BLaER1 treated with 17β-estradiol and CSF1 and Interleukin-3, amounts not matched to agents 10 nM and 100 nM (cell line): ENCODE data around the gene LENEP.

Source experiments
- H3K27ac ChIP-seq, 11 experiments: shearing (Covaris generic); formaldehyde crosslinking; 2 replicates each; pipeline ENCODE4 v1.8.1; 2022
- H3K27me3 ChIP-seq, 11 experiments: shearing (Covaris generic); formaldehyde crosslinking; 2 replicates each; pipeline ENCODE4 v1.8.1; 2022
- H3K36me3 ChIP-seq, 11 experiments: shearing (Covaris generic); formaldehyde crosslinking; 2 replicates each; pipeline ENCODE4 v1.8.1; 2022
- H3K4me1 ChIP-seq, 10 experiments: shearing (Covaris generic); formaldehyde crosslinking; 2 replicates each; pipeline ENCODE4 v1.8.1; 2022
- H3K4me2 ChIP-seq, 11 experiments: shearing (Covaris generic); formaldehyde crosslinking; 2 replicates each; pipeline ENCODE4 v1.8.1; 2022
- H3K4me3 ChIP-seq, 10 experiments: shearing (Covaris generic); formaldehyde crosslinking; 2 replicates each; pipeline ENCODE4 v1.8.1; 2022
- H3K9ac ChIP-seq, 11 experiments: shearing (Covaris generic); formaldehyde crosslinking; 2 replicates each; pipeline ENCODE4 v1.8.1; 2022
- H3K9me3 ChIP-seq, 11 experiments: shearing (Covaris generic); formaldehyde crosslinking; replicated peaks in 1 of 11; 2 replicates each; pipeline ENCODE4 v1.8.1; 2022
- H4K20me1 ChIP-seq, 11 experiments: shearing (Covaris generic); formaldehyde crosslinking; 2 replicates each; pipeline ENCODE4 v1.8.1; 2022
- Cebpa-rat ChIP-seq, 11 experiments: shearing (Covaris generic); IDR thresholded peaks; 2 replicates each; pipeline ENCODE4 v1.8.1; 2022

LENEP gene

DNA sequence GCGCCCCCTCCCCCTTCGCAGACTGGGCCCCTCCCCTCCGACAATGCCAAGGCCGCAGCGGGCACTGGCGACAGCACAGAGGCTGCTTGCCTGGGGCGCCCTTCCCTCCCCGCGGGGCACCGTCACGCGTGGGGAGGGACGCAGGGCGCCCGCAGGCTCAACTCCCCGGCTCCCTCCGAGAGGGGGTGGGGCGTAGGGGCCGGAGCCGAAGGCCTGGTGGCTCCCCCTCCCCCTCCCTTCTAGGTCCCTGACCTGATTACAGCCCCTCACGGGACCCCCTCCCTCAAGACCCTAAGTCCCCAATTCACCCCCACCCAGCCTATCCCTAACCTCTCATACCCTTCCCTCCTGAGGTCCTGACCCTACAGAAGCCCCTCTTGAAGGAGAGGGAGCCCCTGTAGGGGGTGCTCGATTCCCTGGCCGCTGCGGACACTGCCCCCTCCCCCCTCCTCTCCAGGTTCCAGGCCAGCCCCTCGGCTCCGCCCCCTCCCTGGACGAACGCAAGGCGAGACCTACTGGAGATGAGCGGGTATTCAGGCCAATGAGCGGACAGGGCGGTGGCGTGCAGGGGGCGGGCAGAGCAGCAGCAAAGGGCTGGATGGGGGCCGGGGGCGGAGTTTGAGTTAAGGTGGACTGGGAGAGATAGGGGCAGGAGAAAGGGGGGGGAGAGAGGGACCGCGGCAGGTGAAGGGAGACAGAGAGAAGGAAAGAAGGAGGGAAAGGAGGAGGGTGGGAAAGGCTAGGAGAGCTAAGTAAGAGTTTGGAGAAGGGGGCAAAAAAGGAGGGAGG, 8.5 kb downstream of the LENEP start:
- peak overlapping the region; percentile 68 to 90 (median 85); a peak in 20 of 22 replicates for H3K27ac ChIP-seq
- no peaks in the 10 kb centered on the region for H3K36me3 ChIP-seq
- peaks cover 0 to 8% (median 0%) of the 10 kb centered on the region in 11 experiments; a peak in 2 of 22 replicates for H4K20me1 ChIP-seq
- no peaks in the 10 kb centered on the region for H3K27me3 ChIP-seq
- no peaks in the 10 kb centered on the region for H3K9me3 ChIP-seq
- H3K9ac ChIP-seq = peak overlapping the region; percentile 74 to 87 (median 83)
- H3K4me1 ChIP-seq = peaks cover 54 to 72% (median 68%) of the 10 kb centered on the region in 10 experiments
- H3K4me3 ChIP-seq = peak overlapping the region; percentile 63 to 96 (median 72)
- TF ChIP-seq Cebpa-rat (IDR thresholded peaks at IDR 0.05) = no peak
- peak overlapping the region; percentile 91 to 100 (median 99) for H3K4me2 ChIP-seq

DNA sequence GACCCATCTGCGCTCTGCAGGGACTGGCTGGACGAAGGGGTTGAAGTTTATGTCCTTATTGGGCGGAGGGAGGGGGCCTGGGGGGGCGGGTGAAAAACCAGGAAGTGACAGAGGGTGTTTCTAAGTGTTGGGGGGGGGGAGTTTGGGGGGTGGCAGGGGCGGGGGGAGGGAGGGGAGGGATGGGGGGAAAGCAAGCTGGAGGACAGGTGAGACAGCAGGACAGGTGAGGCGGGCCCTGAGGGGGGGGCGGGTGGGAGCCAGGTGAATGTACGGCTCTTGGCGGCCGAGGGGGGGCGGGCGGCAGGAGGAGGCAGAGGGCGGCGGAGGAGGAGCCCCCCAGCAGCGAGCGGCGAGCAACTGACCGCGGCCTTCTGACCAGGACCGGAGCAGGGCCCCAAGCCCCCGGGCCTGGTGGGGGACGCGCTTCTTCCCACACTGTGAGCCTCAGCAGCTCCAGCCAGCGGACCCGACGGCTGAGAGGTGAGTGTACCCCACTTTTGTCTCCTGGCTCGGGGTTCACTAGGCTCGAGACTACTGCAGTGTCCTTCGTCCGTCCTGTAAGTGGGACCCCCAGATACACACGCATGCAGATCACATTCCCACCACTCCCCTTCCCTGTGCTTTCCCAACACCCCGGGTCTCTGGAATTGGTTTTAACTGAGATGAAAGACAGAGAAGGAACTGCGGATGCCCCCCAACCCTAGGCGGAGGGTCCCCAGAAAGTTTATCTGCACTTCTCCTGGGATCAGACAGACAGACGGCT, 9.3 kb downstream of the LENEP start, which contains the start of gene ZBTB7B:
Gene ZBTB7B, plus strand, starts transcription at position 339 of the 763 bp plus-strand sequence. CDS start 11,859 bp downstream, outside the sequence.
- H3K4me1 ChIP-seq = peaks cover 54 to 72% (median 68%) of the 10 kb centered on the region in 10 experiments
- TF ChIP-seq Cebpa-rat (IDR thresholded peaks at IDR 0.05) = no peak

DNA sequence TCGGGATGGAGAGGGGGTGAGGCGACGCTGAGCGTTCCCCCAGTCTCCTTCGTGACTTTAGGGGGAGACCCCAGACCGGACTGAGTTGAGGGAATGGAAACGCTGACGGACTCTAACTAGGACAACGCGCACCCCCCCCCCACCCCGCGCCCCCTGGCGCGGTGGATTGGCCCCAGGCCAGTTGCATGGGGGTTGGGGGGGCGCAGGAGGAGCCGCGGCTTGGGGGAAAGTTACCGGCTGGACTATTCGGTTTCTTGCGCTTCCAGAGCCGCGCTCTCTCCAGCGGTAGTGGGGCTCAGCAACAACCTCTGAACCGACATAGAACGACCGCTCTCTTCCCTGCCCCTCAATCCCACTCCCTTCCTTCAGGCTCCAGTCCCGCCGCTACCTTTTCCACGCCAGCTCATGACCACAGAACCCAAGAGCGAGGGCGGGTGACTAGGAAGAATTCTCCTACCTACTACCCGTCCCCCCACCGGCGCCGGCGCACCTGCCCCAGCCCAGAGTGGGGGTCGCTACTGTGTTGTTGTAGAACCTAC, 9.9 kb downstream of the LENEP start:
- Histone ChIP-seq H4K20me1 (peaks cover 0 to 13% (median 0%) of the 10 kb centered on the region in 11 experiments; a peak in 1 of 22 replicates), H3K9me3 (no peaks in the 10 kb centered on the region), H3K4me3 (peak overlapping the region; percentile 80 to 99 (median 92)), H3K9ac (peak overlapping the region; percentile 83 to 97 (median 87)), H3K4me2 (peak overlapping the region; percentile 95 to 100 (median 98)), H3K36me3 (no peaks in the 10 kb centered on the region; a peak in 1 of 22 replicates), H3K27ac (peak overlapping the region; percentile 78 to 93 (median 87)), H3K4me1 (peaks cover 54 to 72% (median 68%) of the 10 kb centered on the region in 10 experiments), H3K27me3 (no peaks in the 10 kb centered on the region)
- TF ChIP-seq Cebpa-rat (IDR thresholded peaks at IDR 0.05) = no peak

More for the DNA sequence above, 9.3 kb downstream of the LENEP start, which contains the start of gene ZBTB7B:
- H3K4me2 ChIP-seq = peak within 1 kb of the TSS; percentile 98 to 100 (median 99)
- peak within 1 kb of the TSS; percentile 78 to 93 (median 88) for H3K27ac ChIP-seq
- H3K9ac ChIP-seq = peak within 1 kb of the TSS; percentile 83 to 97 (median 87)
- H3K27me3 ChIP-seq = no peaks in the 10 kb centered on the region
- H3K9me3 ChIP-seq = no peaks in the 10 kb centered on the region
- peaks cover 0 to 7% (median 0%) of the 10 kb centered on the region in 11 experiments; a peak in 1 of 22 replicates for H4K20me1 ChIP-seq
- H3K4me3 ChIP-seq = peak within 1 kb of the TSS; percentile 80 to 99 (median 92)
- H3K36me3 ChIP-seq = no peaks in the 10 kb centered on the region; a peak in 1 of 22 replicates

DNA sequence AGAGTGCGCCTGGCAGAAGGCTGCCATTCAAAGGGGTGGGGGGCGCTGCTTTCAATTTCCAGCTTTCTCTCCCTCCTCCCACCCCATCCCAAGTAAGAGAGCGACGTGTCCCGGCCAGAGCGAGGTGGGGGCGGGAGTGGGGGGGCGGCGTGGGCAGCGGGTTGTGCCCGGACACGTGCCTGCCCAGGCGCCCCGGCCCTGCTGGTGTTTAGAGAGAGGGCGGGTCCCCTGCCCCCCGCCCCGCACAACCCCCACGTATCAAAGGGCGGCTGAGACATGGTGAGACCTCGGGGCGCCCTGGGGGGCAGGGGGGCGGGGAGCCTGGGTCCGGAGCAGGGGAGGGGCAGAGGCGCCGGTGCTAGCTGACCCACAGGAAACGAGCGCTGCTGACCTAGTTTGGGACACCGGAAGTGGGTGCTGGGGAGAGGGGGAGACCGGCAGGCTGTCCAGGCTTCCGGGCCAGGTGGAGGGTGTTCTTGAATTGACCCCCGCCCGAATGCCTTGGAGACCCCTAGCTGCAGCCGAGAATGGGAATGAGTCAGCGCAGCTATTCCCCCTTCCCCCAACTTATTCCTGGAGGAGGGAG, 10.5 kb downstream of the LENEP start:
- no peak for TF ChIP-seq Cebpa-rat (IDR thresholded peaks at IDR 0.05)
- Histone ChIP-seq H3K9ac (peak overlapping the region; percentile 83 to 97 (median 87)), H3K9me3 (no peaks in the 10 kb centered on the region), H3K27ac (peak overlapping the region; percentile 78 to 93 (median 87)), H3K36me3 (no peaks in the 10 kb centered on the region; a peak in 1 of 22 replicates), H3K4me2 (peak overlapping the region; percentile 95 to 100 (median 98)), H3K4me3 (peak overlapping the region; percentile 80 to 99 (median 92)), H3K27me3 (no peaks in the 10 kb centered on the region), H3K4me1 (peaks cover 54 to 72% (median 69%) of the 10 kb centered on the region in 10 experiments), H4K20me1 (peaks cover 0 to 15% (median 0%) of the 10 kb centered on the region in 11 experiments; a peak in 1 of 22 replicates)

DNA sequence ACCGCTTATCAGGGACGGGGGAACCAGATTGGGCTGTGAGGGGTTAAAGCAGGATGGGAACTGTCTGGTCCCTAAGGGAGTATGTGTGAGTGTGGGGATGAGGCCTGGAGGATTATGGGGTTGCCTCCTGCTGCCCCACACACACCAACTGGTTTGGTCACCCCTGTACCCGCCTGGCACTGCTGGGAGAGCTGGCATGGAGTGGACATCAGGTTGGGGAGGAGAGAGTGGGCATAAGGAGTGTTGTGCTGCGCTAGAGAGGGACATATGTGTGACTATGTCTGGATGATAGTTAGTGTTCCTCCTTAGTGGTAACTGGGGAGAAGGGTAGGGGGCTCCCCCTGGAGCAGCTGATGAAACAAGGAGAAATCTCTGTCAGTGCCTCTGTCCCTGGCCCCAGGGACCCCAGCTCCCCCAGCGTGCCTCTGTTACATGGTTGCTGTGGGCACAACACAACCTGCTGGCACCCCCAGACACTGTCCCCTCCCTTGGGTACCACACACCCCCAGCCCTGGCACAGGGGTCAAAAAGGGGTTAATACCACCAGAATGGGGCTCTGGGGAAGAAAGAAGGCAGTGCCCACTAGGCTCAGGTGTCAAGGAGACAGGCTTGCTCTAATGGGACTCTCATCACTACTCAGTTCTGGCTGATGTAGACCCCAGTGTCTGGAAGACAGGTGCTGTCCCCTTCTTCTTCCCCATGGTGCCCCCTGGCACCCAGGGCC, 11.1 kb downstream of the LENEP start:
- TF ChIP-seq Cebpa-rat (IDR thresholded peaks at IDR 0.05) = no peak
- H4K20me1 ChIP-seq = peaks cover 0 to 15% (median 0%) of the 10 kb centered on the region in 11 experiments; a peak in 1 of 22 replicates
- peaks cover 55 to 72% (median 69%) of the 10 kb centered on the region in 10 experiments for H3K4me1 ChIP-seq
- H3K27me3 ChIP-seq = no peaks in the 10 kb centered on the region
- H3K4me2 ChIP-seq = peak overlapping the region; percentile 95 to 100 (median 98)
- H3K9ac ChIP-seq = peak overlapping the region; percentile 83 to 97 (median 87)
- H3K9me3 ChIP-seq = no peaks in the 10 kb centered on the region
- H3K4me3 ChIP-seq = peak overlapping the region; percentile 80 to 99 (median 92)
- H3K27ac ChIP-seq = peak overlapping the region; percentile 78 to 93 (median 87)
- H3K36me3 ChIP-seq = no peaks in the 10 kb centered on the region; a peak in 1 of 22 replicates

DNA sequence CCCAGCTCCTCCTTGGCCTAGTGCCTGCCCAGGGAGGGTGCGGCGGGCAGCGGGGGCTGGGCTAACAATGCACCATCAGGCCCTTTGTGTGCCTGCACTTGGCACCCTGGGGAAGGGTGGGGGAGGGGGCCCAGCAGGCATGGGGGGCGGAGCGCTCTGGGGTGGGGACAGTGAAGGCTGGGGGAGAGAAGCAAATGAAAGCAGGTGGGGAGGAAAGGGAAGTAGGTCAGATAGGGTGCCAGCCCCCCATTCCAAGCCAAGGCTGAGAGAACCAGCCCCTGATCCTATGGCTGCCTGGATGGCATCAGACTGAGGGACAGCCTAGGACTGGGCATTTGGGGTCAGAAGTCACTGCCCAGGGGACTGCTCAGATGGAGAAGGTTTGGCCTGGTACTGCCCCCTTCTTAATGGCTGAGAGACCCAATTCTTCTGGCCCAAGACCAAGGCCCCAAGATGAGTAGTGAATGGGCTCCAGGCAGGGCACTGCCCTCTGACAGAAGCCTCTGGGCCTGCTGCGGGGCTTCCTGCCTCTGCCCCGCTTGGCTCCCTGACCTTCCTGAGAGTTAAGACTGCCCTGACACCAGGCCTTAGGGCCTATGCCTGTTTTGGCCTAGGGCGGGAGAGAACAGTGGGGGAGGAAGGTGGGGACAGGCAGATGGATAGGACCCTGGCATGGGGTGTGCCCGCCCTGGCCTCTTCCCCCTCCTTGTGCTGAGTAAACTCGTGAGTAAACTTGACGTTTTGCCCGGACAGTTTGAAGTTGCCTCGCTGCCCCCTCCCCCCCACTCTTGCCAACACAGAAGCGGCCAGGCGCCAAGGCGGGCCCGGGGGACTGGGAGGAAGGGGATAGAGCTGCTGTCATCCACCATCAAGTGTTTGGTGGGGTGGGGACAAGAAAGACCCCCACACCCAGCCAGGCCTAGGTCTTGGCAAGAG, 12.0 kb downstream of the LENEP start:
- H3K4me3 ChIP-seq = peak overlapping the region; percentile 80 to 99 (median 92)
- H3K9ac ChIP-seq = peak overlapping the region; percentile 83 to 97 (median 87)
- H3K27ac ChIP-seq = peak overlapping the region; percentile 78 to 93 (median 87)
- peaks cover 0 to 15% (median 0%) of the 10 kb centered on the region in 11 experiments; a peak in 1 of 22 replicates for H4K20me1 ChIP-seq
- peak overlapping the region; percentile 95 to 100 (median 98) for H3K4me2 ChIP-seq
- H3K4me1 ChIP-seq = peaks cover 56 to 72% (median 69%) of the 10 kb centered on the region in 10 experiments
- H3K36me3 ChIP-seq = no peaks in the 10 kb centered on the region; a peak in 1 of 22 replicates
- H3K27me3 ChIP-seq = no peaks in the 10 kb centered on the region
- no peak for TF ChIP-seq Cebpa-rat (IDR thresholded peaks at IDR 0.05)
- H3K9me3 ChIP-seq = no peaks in the 10 kb centered on the region

DNA sequence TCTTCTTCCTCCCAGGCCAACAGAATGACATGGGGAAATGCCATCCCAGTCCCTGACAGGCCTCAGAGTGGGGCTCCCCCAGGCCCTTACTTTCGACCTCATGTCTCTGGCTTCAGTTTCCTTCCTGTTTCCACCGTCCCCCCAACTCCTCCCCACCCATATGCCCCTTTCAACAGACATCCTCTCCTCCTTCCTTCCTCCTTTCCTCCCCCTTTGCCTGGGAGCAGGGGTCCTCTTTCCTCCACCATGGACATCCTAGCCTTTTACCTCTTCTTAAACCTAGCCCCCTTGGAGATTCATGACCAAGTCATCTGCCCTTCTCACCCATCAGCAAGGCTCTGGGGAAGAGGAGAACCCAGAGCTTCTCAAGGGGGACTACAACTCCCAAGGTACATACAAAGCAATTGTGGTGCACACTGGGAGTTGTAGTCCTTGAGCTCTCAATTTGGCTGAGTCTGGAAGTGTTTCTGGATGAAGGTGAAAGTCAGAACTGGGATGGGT, 13.3 kb downstream of the LENEP start:
- no peaks in the 10 kb centered on the region for H3K9me3 ChIP-seq
- H3K27me3 ChIP-seq = no peaks in the 10 kb centered on the region
- peaks cover 0 to 9% (median 3%) of the 10 kb centered on the region in 11 experiments; a peak in 6 of 22 replicates for H3K36me3 ChIP-seq
- H3K4me2 ChIP-seq = peak overlapping the region; percentile 95 to 100 (median 98)
- TF ChIP-seq Cebpa-rat (IDR thresholded peaks at IDR 0.05) = no peak
- peak overlapping the region; percentile 78 to 93 (median 87) for H3K27ac ChIP-seq
- peak overlapping the region; percentile 16 to 99 (median 62); a peak in 15 of 20 replicates for H3K4me3 ChIP-seq
- H3K4me1 ChIP-seq = peaks cover 69 to 79% (median 77%) of the 10 kb centered on the region in 10 experiments
- peak overlapping the region; percentile 75 to 97 (median 85); a peak in 21 of 22 replicates for H3K9ac ChIP-seq
- H4K20me1 ChIP-seq = peaks cover 0 to 15% (median 0%) of the 10 kb centered on the region in 11 experiments; a peak in 1 of 22 replicates
